ENCODE measurements around the gene MCM3AP. TPM values are rescaled to one million over a fixed set of nuclear protein-coding genes. Genes with fewer than 3 reads are reported as not detected.

The MCM3AP gene
- total RNA-seq, 1 experiment from 2014 or later, result 57.8 TPM

- no peak overlapping the region for H3K4me3 ChIP-seq
- H3K36me3 ChIP-seq (ENCODE audit: low read depth), result no peaks in the 10 kb centered on the region
- ChIA-PET CTCF (no interaction called here), POLR2A (ENCODE audit: unreplicated experiment) (no interaction called here)
- no peak overlapping the region for H3K4me2 ChIP-seq
- DNase-seq, result no peak
- H3K9me3 ChIP-seq (ENCODE audit: insufficient read depth, low read depth), result no peaks in the 10 kb centered on the region
- BruUV-seq (replicated peaks), result no TSS peak
- intact Hi-C loops (cut with micrococcal nuclease; ENCODE audit: unreplicated experiment), result no loop called here
- H3F3A ChIP-seq (ENCODE audit: insufficient read depth, low read depth), result no peaks in the 10 kb centered on the region
- no peaks in the 10 kb centered on the region for H4K20me1 ChIP-seq (ENCODE audit: insufficient read depth)
- H3K27me3 ChIP-seq (ENCODE audit: insufficient read depth, low read depth), result no peaks in the 10 kb centered on the region
- TF ChIP-seq EZH2 (IDR thresholded peaks at IDR 0.05; ENCODE audit: low read depth), result no peak
- TF ChIP-seq, protein P1, sequence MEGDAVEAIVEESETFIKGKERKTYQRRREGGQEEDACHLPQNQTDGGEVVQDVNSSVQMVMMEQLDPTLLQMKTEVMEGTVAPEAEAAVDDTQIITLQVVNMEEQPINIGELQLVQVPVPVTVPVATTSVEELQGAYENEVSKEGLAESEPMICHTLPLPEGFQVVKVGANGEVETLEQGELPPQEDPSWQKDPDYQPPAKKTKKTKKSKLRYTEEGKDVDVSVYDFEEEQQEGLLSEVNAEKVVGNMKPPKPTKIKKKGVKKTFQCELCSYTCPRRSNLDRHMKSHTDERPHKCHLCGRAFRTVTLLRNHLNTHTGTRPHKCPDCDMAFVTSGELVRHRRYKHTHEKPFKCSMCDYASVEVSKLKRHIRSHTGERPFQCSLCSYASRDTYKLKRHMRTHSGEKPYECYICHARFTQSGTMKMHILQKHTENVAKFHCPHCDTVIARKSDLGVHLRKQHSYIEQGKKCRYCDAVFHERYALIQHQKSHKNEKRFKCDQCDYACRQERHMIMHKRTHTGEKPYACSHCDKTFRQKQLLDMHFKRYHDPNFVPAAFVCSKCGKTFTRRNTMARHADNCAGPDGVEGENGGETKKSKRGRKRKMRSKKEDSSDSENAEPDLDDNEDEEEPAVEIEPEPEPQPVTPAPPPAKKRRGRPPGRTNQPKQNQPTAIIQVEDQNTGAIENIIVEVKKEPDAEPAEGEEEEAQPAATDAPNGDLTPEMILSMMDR (conservative IDR thresholded peaks at IDR 0.05), result no peak
- no peak overlapping the region for H3K27ac ChIP-seq
- H3K79me2 ChIP-seq (ENCODE audit: low read depth), result no peaks in the 10 kb centered on the region
- no peaks in the 10 kb centered on the region for H3K9me2 ChIP-seq (ENCODE audit: insufficient read depth)
- no peak overlapping the region for H2AFZ ChIP-seq
- H3K4me1 ChIP-seq (replicated peaks; ENCODE audit: insufficient read depth), result no peaks in the 10 kb centered on the region
Measured at GRCh38 chr21:46215436-46216131, 69.8 kb downstream of the MCM3AP start.

GRCh38 chr21:46214478-46215340 is 70.7 kb downstream of the MCM3AP start:
- H4K20me1 ChIP-seq (ENCODE audit: insufficient read depth), result no peaks in the 10 kb centered on the region
- BruUV-seq (replicated peaks), result no TSS peak
- POLR2A ChIA-PET (ENCODE audit: unreplicated experiment), result no interaction called here

GRCh38 chr21:46213620-46214286 is 71.7 kb downstream of the MCM3AP start:
- BruUV-seq (replicated peaks), result no TSS peak
- no peaks in the 10 kb centered on the region for H3K4me1 ChIP-seq (replicated peaks; ENCODE audit: insufficient read depth)
- POLR2A ChIA-PET (ENCODE audit: unreplicated experiment), result no interaction called here
- H3F3A ChIP-seq (ENCODE audit: insufficient read depth, low read depth), result no peaks in the 10 kb centered on the region
- H2AFZ ChIP-seq, result no peak overlapping the region
- no peak for DNase-seq
- no peak overlapping the region for H3K4me3 ChIP-seq
- TF ChIP-seq, protein P1 (conservative IDR thresholded peaks at IDR 0.05), result no peak
- TF ChIP-seq EZH2 (IDR thresholded peaks at IDR 0.05; ENCODE audit: low read depth), result no peak
- no peaks in the 10 kb centered on the region for H3K9me2 ChIP-seq (ENCODE audit: insufficient read depth)
- H3K4me2 ChIP-seq, result no peak overlapping the region
- intact Hi-C loops (cut with micrococcal nuclease; ENCODE audit: unreplicated experiment), result no loop called here
- no peaks in the 10 kb centered on the region for H4K20me1 ChIP-seq (ENCODE audit: insufficient read depth)
- H3K27ac ChIP-seq, result no peak overlapping the region
- no peaks in the 10 kb centered on the region for H3K79me2 ChIP-seq (ENCODE audit: low read depth)
- H3K36me3 ChIP-seq (ENCODE audit: low read depth), result no peaks in the 10 kb centered on the region
- H3K9me3 ChIP-seq (ENCODE audit: insufficient read depth, low read depth), result no peaks in the 10 kb centered on the region
- H3K27me3 ChIP-seq (ENCODE audit: insufficient read depth, low read depth), result no peaks in the 10 kb centered on the region
- CTCF ChIA-PET, result no interaction called here

More at GRCh38 chr21:46214478-46215340, 70.7 kb downstream of the MCM3AP start:
- H3K4me3 ChIP-seq, result no peak overlapping the region
- intact Hi-C loops (cut with micrococcal nuclease; ENCODE audit: unreplicated experiment), result no loop called here
- H3K36me3 ChIP-seq (ENCODE audit: low read depth), result no peaks in the 10 kb centered on the region
- DNase-seq, result no peak
- no peak overlapping the region for H3K4me2 ChIP-seq
- no peaks in the 10 kb centered on the region for H3K27me3 ChIP-seq (ENCODE audit: insufficient read depth, low read depth)
- TF ChIP-seq EZH2 (IDR thresholded peaks at IDR 0.05; ENCODE audit: low read depth), result no peak
- TF ChIP-seq, protein P1 (conservative IDR thresholded peaks at IDR 0.05), result no peak
- no peaks in the 10 kb centered on the region for H3K79me2 ChIP-seq (ENCODE audit: low read depth)
- no peak overlapping the region for H2AFZ ChIP-seq
- H3K9me2 ChIP-seq (ENCODE audit: insufficient read depth), result no peaks in the 10 kb centered on the region
- H3K4me1 ChIP-seq (replicated peaks; ENCODE audit: insufficient read depth), result no peaks in the 10 kb centered on the region
- no peak overlapping the region for H3K27ac ChIP-seq
- no peaks in the 10 kb centered on the region for H3F3A ChIP-seq (ENCODE audit: insufficient read depth, low read depth)
- H3K9me3 ChIP-seq (ENCODE audit: insufficient read depth, low read depth), result no peaks in the 10 kb centered on the region
- CTCF ChIA-PET, result no interaction called here
